Neuron (in vitro differentiated cells): Measurements from ENCODE around the gene STXBP6.
"Not testable (repeated sequence)": the region's sequence is repeated elsewhere in the genome, so short reads cannot be mapped to it uniquely, and the experiment has no call there.

Source experiments
- H2AFZ ChIP-seq: one replicate; pipeline ENCODE4 v1.6.1; 2013; ENCODE audit warnings: low read depth, mild to moderate bottlenecking, inconsistent platforms, low read length, moderate library complexity
- H3K27me3 ChIP-seq: one replicate; pipeline ENCODE4 v1.6.1; 2013; ENCODE audit warnings: low read length; ENCODE audit not compliant: insufficient read depth
- H3K36me3 ChIP-seq: one replicate; pipeline ENCODE4 v1.6.1; 2013; ENCODE audit warnings: low read length; ENCODE audit not compliant: insufficient read depth
- H3K4me1 ChIP-seq: one replicate; pipeline ENCODE4 v1.6.1; 2013; ENCODE audit warnings: low read length; ENCODE audit not compliant: insufficient read depth
- H3K4me3 ChIP-seq: 2 replicates; pipeline ENCODE4 v1.5.1; 2013; ENCODE audit warnings: mild to moderate bottlenecking, low read length, moderate library complexity
- H3K9me3 ChIP-seq: one replicate; pipeline ENCODE4 v1.6.1; 2013; ENCODE audit warnings: low read length

The STXBP6 gene

GRCh38 chr14:24848102-24848790 is 201.7 kb downstream of the STXBP6 start:
- Histone ChIP-seq H3K4me3 (no peak overlapping the region), H3K4me1 (peaks cover 9% of the 10 kb centered on the region), H3K27me3 (no peaks in the 10 kb centered on the region), H2AFZ (no peak overlapping the region), H3K9me3 (no peaks in the 10 kb centered on the region), H3K36me3 (no peaks in the 10 kb centered on the region)

- Histone ChIP-seq H2AFZ (no peak overlapping the region), H3K27me3 (no peaks in the 10 kb centered on the region), H3K36me3 (no peaks in the 10 kb centered on the region)
Observed at GRCh38 chr14:24847568-24848095, 202.3 kb downstream of the STXBP6 start.

GRCh38 chr14:24846261-24846660 is 203.7 kb downstream of the STXBP6 start:
- H2AFZ ChIP-seq, result no peak overlapping the region
- H3K4me3 ChIP-seq, result no peak overlapping the region
- no peaks in the 10 kb centered on the region for H3K36me3 ChIP-seq
- no peaks in the 10 kb centered on the region for H3K9me3 ChIP-seq
- no peaks in the 10 kb centered on the region for H3K27me3 ChIP-seq
- H3K4me1 ChIP-seq, result peaks cover 5% of the 10 kb centered on the region

More at GRCh38 chr14:24847568-24848095, 202.3 kb downstream of the STXBP6 start:
- Histone ChIP-seq H3K4me3 (no peak overlapping the region), H3K9me3 (no peaks in the 10 kb centered on the region), H3K4me1 (peaks cover 9% of the 10 kb centered on the region)

- no peaks in the 10 kb centered on the region for H3K36me3 ChIP-seq
- no peaks in the 10 kb centered on the region for H3K9me3 ChIP-seq
- H3K4me1 ChIP-seq, result peaks cover 5% of the 10 kb centered on the region
- no peak overlapping the region for H3K4me3 ChIP-seq
- no peak overlapping the region for H2AFZ ChIP-seq
- H3K27me3 ChIP-seq, result no peaks in the 10 kb centered on the region
Observed at GRCh38 chr14:24845851-24846250, 204.1 kb downstream of the STXBP6 start.

- H2AFZ ChIP-seq, result no peak overlapping the region
- H3K36me3 ChIP-seq, result no peaks in the 10 kb centered on the region
- no peaks in the 10 kb centered on the region for H3K9me3 ChIP-seq
- no peak overlapping the region for H3K4me3 ChIP-seq
- H3K27me3 ChIP-seq, result no peaks in the 10 kb centered on the region
- peaks cover 7% of the 10 kb centered on the region for H3K4me1 ChIP-seq
Observed at GRCh38 chr14:24844011-24844410, 205.9 kb downstream of the STXBP6 start.

- Histone ChIP-seq H3K9me3 (no peaks in the 10 kb centered on the region), H3K36me3 (no peaks in the 10 kb centered on the region), H3K4me3 (no peak overlapping the region), H3K27me3 (no peaks in the 10 kb centered on the region), H2AFZ (no peak overlapping the region), H3K4me1 (peaks cover 9% of the 10 kb centered on the region)
Observed at GRCh38 chr14:24843494-24843893, 206.5 kb downstream of the STXBP6 start.

- Histone ChIP-seq H3K27me3 (no peaks in the 10 kb centered on the region), H3K4me1 (peaks cover 4% of the 10 kb centered on the region), H3K4me3 (no peak overlapping the region), H3K9me3 (no peaks in the 10 kb centered on the region), H3K36me3 (no peaks in the 10 kb centered on the region), H2AFZ (no peak overlapping the region)
Observed at GRCh38 chr14:24840204-24840893, 209.6 kb downstream of the STXBP6 start.

GRCh38 chr14:24839617-24840203 is 210.2 kb downstream of the STXBP6 start:
- H3K4me1 ChIP-seq, result peaks cover 4% of the 10 kb centered on the region
- no peaks in the 10 kb centered on the region for H3K9me3 ChIP-seq
- no peak overlapping the region for H3K4me3 ChIP-seq
- no peak overlapping the region for H2AFZ ChIP-seq
- H3K27me3 ChIP-seq, result no peaks in the 10 kb centered on the region
- no peaks in the 10 kb centered on the region for H3K36me3 ChIP-seq

GRCh38 chr14:24838945-24839616 is 210.9 kb downstream of the STXBP6 start:
- Histone ChIP-seq H2AFZ (no peak overlapping the region), H3K4me1 (peaks cover 4% of the 10 kb centered on the region), H3K36me3 (no peaks in the 10 kb centered on the region), H3K9me3 (no peaks in the 10 kb centered on the region), H3K4me3 (no peak overlapping the region), H3K27me3 (no peaks in the 10 kb centered on the region)

GRCh38 chr14:24837280-24838046 is 212.5 kb downstream of the STXBP6 start:
- Histone ChIP-seq H2AFZ (no peak overlapping the region), H3K9me3 (no peaks in the 10 kb centered on the region), H3K4me1 (peaks cover 4% of the 10 kb centered on the region), H3K4me3 (no peak overlapping the region), H3K36me3 (no peaks in the 10 kb centered on the region), H3K27me3 (no peaks in the 10 kb centered on the region)

GRCh38 chr14:24836324-24836723 is 213.6 kb downstream of the STXBP6 start:
- H3K4me3 ChIP-seq, H3K4me1 ChIP-seq, H3K36me3 ChIP-seq, H2AFZ ChIP-seq, H3K9me3 ChIP-seq, H3K27me3 ChIP-seq: not testable (repeated sequence)

GRCh38 chr14:24834956-24835355 is 215.0 kb downstream of the STXBP6 start:
- Histone ChIP-seq H3K9me3 (no peaks in the 10 kb centered on the region), H3K4me3 (no peak overlapping the region), H3K27me3 (no peaks in the 10 kb centered on the region), H3K36me3 (no peaks in the 10 kb centered on the region), H3K4me1 (peaks cover 4% of the 10 kb centered on the region), H2AFZ (no peak overlapping the region)
